HAP-1 (cell line): ENCODE data around the gene CCDC47.

Source experiments
- DNase-seq, 2 experiments: peaks; one replicate each; pipeline ENCODE4 v3.0.0-alpha.2; 2016 to 2020; ENCODE audit warnings: low spot score in 2 of 2
- H3K27me3 ChIP-seq: fragments of 250-450 bp; sonication (Bioruptor Pico); 2 replicates; pipeline ENCODE4 v1.5.1; 2020; ENCODE audit warnings: low read depth, mild to moderate bottlenecking, moderate library complexity
- H3K36me3 ChIP-seq: fragments of 250-450 bp; sonication (Bioruptor Pico); replicated peaks from 2 replicates; pipeline ENCODE4 v1.5.1; 2020; ENCODE audit warnings: mild to moderate bottlenecking
- H3K4me1 ChIP-seq: fragments of 250-450 bp; sonication (Bioruptor Pico); 2 replicates; pipeline ENCODE4 v1.5.1; 2020; ENCODE audit warnings: mild to moderate bottlenecking
- H3K4me3 ChIP-seq: fragments of 250-450 bp; sonication (Bioruptor Pico); 2 replicates; pipeline ENCODE4 v1.5.1; 2020; ENCODE audit warnings: mild to moderate bottlenecking, moderate library complexity
- H3K9me3 ChIP-seq: fragments of 250-450 bp; sonication (Bioruptor Pico); 2 replicates; pipeline ENCODE4 v1.5.1; 2020; ENCODE audit warnings: mild to moderate bottlenecking, moderate library complexity
- in situ Hi-C: fragments of 300-500 bp; cut with MboI; formaldehyde crosslinking; loops from 3 replicates; pipeline ENCODE4 v1.14.3; 2020; ENCODE audit warnings: low sequenced_read_pairs, inconsistent platforms, mixed read lengths

CCDC47 gene

DNA sequence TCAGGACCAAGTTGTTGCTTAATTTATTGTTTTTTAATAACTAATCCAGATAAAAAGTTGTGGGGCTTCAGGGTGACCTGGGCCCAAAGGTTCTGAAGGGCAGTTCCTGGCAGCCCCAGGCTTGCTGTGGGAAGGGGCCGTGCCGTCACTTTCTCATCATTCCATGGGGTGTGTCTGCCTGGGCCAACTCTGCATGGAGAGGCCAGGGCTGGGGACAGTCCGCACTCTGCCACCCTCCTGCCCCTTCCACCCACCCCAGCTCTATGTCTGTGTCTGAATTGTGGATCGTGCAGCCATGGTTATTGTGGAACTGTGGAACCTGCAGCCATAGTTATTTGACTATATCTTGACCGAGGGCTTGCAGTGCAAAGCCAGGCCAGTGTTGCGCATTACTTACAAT, 77.5 kb downstream of the CCDC47 start:
- H3K9me3 ChIP-seq, result no peaks in the 10 kb centered on the region
- H3K4me1 ChIP-seq, result no peaks in the 10 kb centered on the region
- DNase-seq, result no peak
- no peak overlapping the region for H3K4me3 ChIP-seq
- in situ Hi-C loops, result no loop called here
- no peaks in the 10 kb centered on the region for H3K27me3 ChIP-seq
- H3K36me3 ChIP-seq, result peaks cover 26% of the 10 kb centered on the region
